Skeletal muscle satellite cell (primary cell): ENCODE data around the gene NDST1.

Experiments
- H3K27me3 ChIP-seq: 2 replicates; pipeline ENCODE4 v1.7.0; 2013; ENCODE audit warnings: low read length; ENCODE audit not compliant: control insufficient read depth, insufficient read depth
- H3K36me3 ChIP-seq: 2 replicates; pipeline ENCODE4 v1.7.0; 2013; ENCODE audit warnings: mild to moderate bottlenecking, control low read depth, low read length; ENCODE audit not compliant: insufficient read depth
- H3K4me1 ChIP-seq: 2 replicates; pipeline ENCODE4 v1.7.0; 2013; ENCODE audit warnings: low read length; ENCODE audit not compliant: control insufficient read depth, insufficient read depth
- H3K4me2 ChIP-seq: 2 replicates; pipeline ENCODE4 v1.7.0; 2013; ENCODE audit warnings: mild to moderate bottlenecking, low read length
- H3K4me3 ChIP-seq: 2 replicates; pipeline ENCODE4 v1.7.0; 2013; ENCODE audit warnings: low read length
- H3K9ac ChIP-seq: 2 replicates; pipeline ENCODE4 v1.7.0; 2013; ENCODE audit warnings: mild to moderate bottlenecking, low read depth, low read length, moderate library complexity
- H3K9me3 ChIP-seq: replicated peaks from 2 replicates; pipeline ENCODE4 v1.7.0; 2013; ENCODE audit warnings: mild to moderate bottlenecking, control low read depth, low read length

Gene NDST1

DNA sequence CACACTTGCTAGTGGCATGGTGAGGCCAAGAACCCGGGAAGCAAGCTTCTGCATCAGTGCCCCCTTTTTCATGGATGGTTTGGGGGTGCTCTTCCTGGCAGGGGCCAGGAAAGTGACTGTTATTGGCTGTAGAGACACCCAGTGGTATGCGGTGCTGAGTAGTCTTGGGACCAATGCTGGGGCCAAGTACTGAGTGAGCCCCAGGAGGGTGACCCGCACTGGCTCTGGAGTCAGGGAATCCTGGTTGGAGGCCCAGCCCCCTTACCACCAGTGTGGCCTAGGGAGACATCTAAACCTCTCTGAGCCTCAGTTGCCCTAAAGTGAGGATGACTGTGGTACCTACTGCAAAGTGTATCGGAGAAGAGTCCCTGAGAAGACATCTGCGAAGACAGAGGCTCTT is 91.3 kb downstream of the NDST1 start:
- peaks cover 18% of the 10 kb centered on the region for H3K4me1 ChIP-seq
- no peak overlapping the region for H3K9ac ChIP-seq
- no peaks in the 10 kb centered on the region for H3K9me3 ChIP-seq
- H3K27me3 ChIP-seq = no peaks in the 10 kb centered on the region
- H3K4me2 ChIP-seq = no peak overlapping the region
- no peak overlapping the region for H3K4me3 ChIP-seq
- no peaks in the 10 kb centered on the region for H3K36me3 ChIP-seq

- H3K9me3 ChIP-seq = no peaks in the 10 kb centered on the region
- H3K4me3 ChIP-seq = no peak overlapping the region
- no peaks in the 10 kb centered on the region for H3K36me3 ChIP-seq
- no peaks in the 10 kb centered on the region for H3K27me3 ChIP-seq
- H3K4me2 ChIP-seq = peak overlapping the region; percentile 2
- no peak overlapping the region for H3K9ac ChIP-seq
- peaks cover 18% of the 10 kb centered on the region for H3K4me1 ChIP-seq
Observed at GRCh38 chr5:150599917-150600511, 92.1 kb downstream of the NDST1 start.

DNA sequence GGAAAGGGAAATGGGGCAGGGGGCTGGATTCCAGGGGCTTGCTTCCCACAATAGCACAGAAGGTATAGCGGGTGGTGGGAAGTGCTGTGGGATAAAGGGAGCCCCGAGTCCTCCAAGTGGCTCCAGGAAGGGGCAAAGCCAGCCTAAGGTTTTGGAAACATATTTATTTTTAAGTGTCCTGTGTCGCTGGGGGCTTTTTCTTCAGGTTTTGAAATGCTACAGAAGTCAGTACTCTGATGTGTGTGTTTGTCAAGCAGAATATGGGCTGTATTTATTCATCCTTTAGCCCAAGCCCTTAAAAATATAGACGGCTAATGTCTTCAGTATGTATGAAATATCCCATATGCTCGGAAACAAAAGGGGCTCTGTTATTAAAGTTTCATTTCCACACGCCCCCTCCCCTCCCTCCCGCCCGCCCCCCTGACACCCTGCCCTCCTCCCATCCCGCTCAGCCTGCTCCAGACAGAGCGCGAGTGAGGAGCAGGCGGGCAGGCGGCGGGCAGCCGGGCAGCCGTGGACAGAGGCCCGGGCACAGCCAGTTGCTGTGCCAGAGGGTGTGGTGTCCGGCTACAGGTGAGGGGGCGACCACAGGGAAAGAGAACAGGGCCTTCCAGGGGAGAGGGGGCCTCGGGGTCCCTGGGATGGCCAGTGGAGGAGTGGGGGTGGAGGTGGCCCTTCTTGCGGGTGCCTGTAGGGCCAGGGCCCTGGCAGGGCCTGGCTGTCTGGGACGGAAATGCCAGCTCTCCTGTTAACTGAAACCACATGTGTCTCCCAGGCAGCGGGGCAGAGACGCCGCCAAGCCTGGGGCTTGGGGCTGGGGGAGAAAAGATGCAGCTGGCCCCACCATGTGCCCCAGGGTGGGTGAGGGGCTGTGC is 92.9 kb downstream of the NDST1 start:
- H3K4me3 ChIP-seq = no peak overlapping the region
- H3K9ac ChIP-seq = peak overlapping the region; percentile 54

DNA sequence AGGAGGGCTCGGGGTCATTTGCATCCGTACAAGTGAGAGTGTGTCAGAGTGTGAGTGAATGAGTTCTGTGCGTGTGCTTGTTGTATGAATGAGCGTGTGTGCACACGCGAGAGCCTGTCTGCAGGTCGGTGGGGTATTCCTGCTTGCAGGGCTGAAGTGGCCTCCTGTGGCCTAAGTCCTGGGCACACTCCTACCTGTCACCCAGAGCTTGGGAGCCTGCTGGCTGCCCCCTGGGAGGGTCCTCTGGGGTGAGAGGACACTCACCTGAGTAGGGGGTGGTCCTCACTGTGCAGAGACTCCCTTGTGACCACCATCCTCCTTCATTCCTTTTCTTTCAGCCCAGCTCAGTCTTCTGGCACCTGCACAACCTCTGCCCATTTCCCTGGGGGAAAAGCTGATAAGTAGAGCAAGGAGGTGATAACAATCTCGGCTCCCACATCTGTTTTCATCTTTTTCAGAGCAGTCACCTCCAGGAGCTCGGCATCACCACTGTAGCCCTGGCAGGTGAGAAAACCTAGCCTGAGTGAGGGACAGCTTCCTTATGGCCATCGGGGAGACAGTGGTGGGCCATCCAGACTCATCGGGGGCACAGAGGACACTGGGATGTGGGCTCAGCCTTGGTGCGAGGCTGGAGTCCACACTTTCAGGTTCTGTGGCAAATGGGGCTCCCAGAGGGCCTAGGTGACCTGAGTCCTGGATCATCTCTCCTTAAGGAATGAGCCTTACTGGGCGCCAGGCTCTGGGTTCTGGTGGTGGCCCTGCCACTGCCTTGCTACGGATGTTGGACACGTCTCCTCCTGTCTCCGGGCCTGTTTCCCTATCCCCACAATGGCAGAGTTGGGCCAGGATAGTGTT is 93.8 kb downstream of the NDST1 start:
- Histone ChIP-seq H3K4me3 (no peak overlapping the region), H3K9ac (no peak overlapping the region), H3K27me3 (no peaks in the 10 kb centered on the region)

More for the DNA sequence above, 92.9 kb downstream of the NDST1 start:
- H3K4me2 ChIP-seq = peak overlapping the region; percentile 73
- peaks cover 18% of the 10 kb centered on the region for H3K4me1 ChIP-seq
- no peaks in the 10 kb centered on the region for H3K36me3 ChIP-seq
- H3K9me3 ChIP-seq = no peaks in the 10 kb centered on the region
- H3K27me3 ChIP-seq = no peaks in the 10 kb centered on the region

GRCh38 chr5:150603052-150603451 is 95.1 kb downstream of the NDST1 start:
- no peaks in the 10 kb centered on the region for H3K9me3 ChIP-seq
- H3K9ac ChIP-seq = no peak overlapping the region

More for the DNA sequence above, 93.8 kb downstream of the NDST1 start:
- H3K4me2 ChIP-seq = peak overlapping the region; percentile 73
- no peaks in the 10 kb centered on the region for H3K36me3 ChIP-seq
- H3K9me3 ChIP-seq = no peaks in the 10 kb centered on the region
- peaks cover 18% of the 10 kb centered on the region for H3K4me1 ChIP-seq

GRCh38 chr5:150603491-150603890 is 95.6 kb downstream of the NDST1 start:
- Histone ChIP-seq H3K4me3 (no peak overlapping the region), H3K36me3 (no peaks in the 10 kb centered on the region), H3K27me3 (no peaks in the 10 kb centered on the region), H3K9me3 (no peaks in the 10 kb centered on the region), H3K9ac (no peak overlapping the region), H3K4me2 (no peak overlapping the region), H3K4me1 (peaks cover 18% of the 10 kb centered on the region)

More at GRCh38 chr5:150603052-150603451, 95.1 kb downstream of the NDST1 start:
- no peaks in the 10 kb centered on the region for H3K27me3 ChIP-seq
- no peak overlapping the region for H3K4me2 ChIP-seq
- H3K36me3 ChIP-seq = no peaks in the 10 kb centered on the region
- H3K4me3 ChIP-seq = no peak overlapping the region
- H3K4me1 ChIP-seq = peaks cover 18% of the 10 kb centered on the region

DNA sequence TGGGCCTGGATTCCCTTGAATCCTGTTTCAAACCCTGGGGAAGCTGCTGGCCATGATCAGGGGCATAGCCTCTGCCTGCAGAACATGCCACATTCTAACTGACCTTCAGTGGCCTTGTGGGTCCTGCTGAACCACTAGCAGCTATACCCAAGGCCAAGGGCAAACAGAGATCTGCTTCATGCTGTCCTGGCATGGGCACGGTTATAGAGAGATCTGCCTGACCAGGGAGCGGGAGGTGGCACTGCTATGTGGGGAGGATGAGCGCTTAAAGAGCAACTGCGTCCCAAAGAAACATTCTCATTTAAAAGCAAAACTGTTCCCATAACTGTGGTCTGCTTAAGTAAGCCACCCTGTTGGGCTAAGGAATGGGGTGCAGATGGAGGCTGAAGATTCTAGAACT is 96.1 kb downstream of the NDST1 start:
- no peak overlapping the region for H3K4me2 ChIP-seq
- H3K27me3 ChIP-seq = no peaks in the 10 kb centered on the region

GRCh38 chr5:150604894-150605440 is 97.0 kb downstream of the NDST1 start:
- Histone ChIP-seq H3K9me3 (no peaks in the 10 kb centered on the region), H3K27me3 (no peaks in the 10 kb centered on the region), H3K36me3 (no peaks in the 10 kb centered on the region), H3K9ac (no peak overlapping the region), H3K4me1 (peaks cover 14% of the 10 kb centered on the region), H3K4me2 (no peak overlapping the region), H3K4me3 (no peak overlapping the region)

More for the DNA sequence above, 96.1 kb downstream of the NDST1 start:
- H3K36me3 ChIP-seq = no peaks in the 10 kb centered on the region
- H3K9me3 ChIP-seq = no peaks in the 10 kb centered on the region
- peaks cover 18% of the 10 kb centered on the region for H3K4me1 ChIP-seq
- H3K9ac ChIP-seq = no peak overlapping the region
- H3K4me3 ChIP-seq = no peak overlapping the region

DNA sequence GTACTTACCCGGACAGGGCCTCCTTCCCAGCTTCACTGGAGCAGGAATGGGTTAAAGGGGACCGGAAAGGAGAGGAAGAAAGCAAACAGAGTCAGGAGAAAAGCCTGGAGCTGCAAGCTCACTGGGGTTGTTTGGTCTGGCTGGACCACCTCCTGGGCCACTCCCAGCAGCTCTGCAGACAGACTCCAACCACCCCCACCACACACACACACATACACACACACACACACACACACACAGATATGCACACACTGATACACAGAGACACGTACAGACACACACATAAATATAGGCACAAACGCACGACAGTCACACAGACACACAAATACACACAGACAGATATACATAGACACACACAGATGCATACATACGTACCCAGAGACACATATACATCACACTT is 97.6 kb downstream of the NDST1 start:
- Histone ChIP-seq H3K4me1 (peaks cover 8% of the 10 kb centered on the region), H3K4me2 (no peak overlapping the region), H3K9ac (no peak overlapping the region), H3K36me3 (no peaks in the 10 kb centered on the region), H3K9me3 (no peaks in the 10 kb centered on the region), H3K27me3 (no peaks in the 10 kb centered on the region), H3K4me3 (no peak overlapping the region)

DNA sequence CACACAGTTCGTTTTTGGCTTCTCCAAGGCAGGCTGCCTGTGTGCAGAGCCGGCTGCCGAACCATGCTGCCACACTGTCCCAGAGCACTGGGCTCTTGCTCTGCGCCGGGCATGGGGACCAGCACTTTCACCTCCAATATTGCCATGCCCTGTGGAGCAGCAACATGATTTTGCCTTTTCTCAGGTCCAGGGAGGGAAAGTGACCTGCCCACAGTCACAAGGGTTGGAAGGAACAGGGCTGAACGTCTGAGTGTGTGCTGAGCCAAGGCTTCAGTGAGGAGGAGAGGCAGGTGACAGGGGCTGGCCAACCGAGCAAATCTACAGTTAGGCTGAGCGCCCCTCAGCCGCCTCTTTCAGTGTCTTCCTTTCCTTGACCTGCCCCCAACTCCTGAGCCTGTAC is 98.5 kb downstream of the NDST1 start:
- H3K4me3 ChIP-seq = no peak overlapping the region
- peaks cover under 1% of the 10 kb centered on the region for H3K4me1 ChIP-seq
- H3K9ac ChIP-seq = no peak overlapping the region
- no peaks in the 10 kb centered on the region for H3K27me3 ChIP-seq
- no peaks in the 10 kb centered on the region for H3K36me3 ChIP-seq
- H3K4me2 ChIP-seq = no peak overlapping the region
- no peaks in the 10 kb centered on the region for H3K9me3 ChIP-seq

DNA sequence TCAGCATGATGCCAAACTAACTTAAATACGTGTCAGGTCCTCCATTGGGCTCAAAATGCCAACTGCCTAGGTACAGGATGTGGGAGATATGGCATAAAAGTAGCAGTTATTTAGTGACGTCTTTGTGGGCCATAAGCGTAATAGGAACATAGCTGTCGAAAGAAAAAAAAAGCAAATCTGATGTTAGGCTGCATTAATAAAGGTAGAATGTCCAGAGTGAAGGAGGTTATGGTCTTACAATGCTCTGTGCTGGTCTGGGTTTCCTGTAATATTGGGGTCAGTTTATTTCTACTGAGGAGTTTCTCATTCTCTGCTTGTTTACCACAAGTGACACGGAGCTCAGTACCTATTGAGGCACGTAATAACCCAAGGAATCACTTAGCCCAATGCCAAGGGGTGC is 99.2 kb downstream of the NDST1 start:
- Histone ChIP-seq H3K36me3 (no peaks in the 10 kb centered on the region), H3K27me3 (no peaks in the 10 kb centered on the region)

More for the DNA sequence above, 99.2 kb downstream of the NDST1 start:
- Histone ChIP-seq H3K9me3 (no peaks in the 10 kb centered on the region), H3K4me2 (no peak overlapping the region), H3K9ac (no peak overlapping the region), H3K4me1 (no peaks in the 10 kb centered on the region), H3K4me3 (no peak overlapping the region)
